ENCODE results near the gene LCN12.

Gene LCN12

DNA sequence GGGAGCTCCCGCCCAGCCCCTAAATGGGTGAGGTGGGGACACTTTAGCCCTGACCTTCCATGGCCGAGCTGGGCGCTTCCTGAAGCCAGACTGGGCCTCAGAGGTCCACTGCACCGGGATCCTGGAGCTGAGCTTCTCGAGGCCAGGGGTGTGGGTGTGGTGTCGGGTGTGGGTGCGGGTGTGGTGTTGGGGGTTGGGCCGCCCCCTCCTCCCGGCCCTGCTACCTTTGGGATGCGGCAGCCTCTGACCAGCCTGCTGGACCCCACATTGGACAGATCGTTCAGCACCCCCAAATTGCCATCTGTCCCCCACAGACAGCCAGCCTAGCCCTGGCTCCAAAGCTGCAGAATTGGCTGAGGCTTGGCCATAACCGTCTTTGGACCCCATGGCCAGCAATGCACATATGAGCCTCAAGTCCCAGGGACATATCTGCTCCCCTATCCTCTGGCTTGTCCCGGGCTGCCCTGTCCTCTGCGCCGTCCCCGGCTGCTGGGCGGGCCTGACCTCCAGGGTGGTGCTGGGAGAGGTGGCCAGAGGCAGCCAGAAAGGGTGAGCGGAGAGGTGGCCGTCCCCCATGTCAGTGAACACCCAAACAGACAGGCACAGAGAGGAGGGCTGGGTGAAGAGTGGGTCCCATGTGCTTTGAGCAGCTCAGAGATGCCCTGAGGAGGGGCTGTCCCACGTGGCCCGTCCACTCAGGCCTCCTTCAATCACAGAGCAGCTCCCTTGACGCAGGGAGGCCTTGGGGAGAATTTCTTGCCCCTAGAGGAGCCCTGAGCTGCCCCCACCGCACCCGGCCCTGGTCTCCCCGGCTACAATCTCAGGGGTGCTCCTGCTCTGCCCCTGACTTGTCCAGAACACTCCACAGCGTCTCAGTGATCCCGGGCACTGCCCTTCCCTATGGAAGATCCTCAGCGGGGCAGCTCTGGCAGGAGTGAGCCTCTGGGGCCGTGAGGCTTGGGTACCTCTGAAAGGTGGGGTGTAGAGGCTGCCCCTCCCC, 21.8 kb downstream of the LCN12 start:
- TF ChIP-seq, protein P1, sequence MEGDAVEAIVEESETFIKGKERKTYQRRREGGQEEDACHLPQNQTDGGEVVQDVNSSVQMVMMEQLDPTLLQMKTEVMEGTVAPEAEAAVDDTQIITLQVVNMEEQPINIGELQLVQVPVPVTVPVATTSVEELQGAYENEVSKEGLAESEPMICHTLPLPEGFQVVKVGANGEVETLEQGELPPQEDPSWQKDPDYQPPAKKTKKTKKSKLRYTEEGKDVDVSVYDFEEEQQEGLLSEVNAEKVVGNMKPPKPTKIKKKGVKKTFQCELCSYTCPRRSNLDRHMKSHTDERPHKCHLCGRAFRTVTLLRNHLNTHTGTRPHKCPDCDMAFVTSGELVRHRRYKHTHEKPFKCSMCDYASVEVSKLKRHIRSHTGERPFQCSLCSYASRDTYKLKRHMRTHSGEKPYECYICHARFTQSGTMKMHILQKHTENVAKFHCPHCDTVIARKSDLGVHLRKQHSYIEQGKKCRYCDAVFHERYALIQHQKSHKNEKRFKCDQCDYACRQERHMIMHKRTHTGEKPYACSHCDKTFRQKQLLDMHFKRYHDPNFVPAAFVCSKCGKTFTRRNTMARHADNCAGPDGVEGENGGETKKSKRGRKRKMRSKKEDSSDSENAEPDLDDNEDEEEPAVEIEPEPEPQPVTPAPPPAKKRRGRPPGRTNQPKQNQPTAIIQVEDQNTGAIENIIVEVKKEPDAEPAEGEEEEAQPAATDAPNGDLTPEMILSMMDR (IDR thresholded peaks at IDR 0.05; ENCODE audit: control insufficient read depth, extremely low read depth, insufficient read depth): no peak
- no peak overlapping the region for H3K4me3 ChIP-seq (ENCODE audit: low read depth, low read length)
- no peak for DNase-seq (ENCODE audit: low read depth)

DNA sequence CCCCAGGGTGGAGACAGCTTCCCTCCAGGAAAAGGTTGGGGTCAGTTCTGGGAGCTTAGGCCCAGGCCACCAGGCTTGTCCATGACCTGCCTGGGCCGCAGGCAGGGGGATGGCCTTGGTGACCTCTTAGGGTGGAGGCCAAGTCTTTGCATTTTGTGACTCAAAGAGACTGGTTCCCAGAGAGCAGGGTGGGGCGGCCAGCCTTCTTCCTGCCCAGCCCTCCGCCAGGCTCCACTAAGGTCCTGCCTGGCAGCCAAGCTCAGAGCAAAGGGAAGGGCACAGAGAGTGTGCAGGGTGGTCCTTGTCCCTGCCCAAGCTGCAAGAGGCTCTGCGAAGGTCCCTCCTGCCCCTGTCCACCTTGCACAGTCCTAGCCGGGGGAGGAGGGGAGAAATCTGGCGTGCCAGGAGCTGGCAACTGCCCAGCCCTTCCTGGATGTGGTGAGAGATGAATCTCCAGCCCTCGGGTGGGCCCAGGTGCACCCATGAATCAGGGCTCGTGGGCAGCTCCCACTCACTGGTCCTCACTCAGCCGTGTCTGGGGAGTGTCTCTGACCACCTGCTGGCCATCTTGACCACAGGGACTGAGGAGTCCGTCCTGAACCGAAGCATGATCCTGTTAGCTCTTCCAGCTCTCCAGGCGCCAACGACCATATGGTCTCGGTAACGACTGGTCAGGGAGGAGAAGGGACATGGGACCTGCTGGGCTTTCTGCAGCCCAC, 22.9 kb downstream of the LCN12 start:
- no peak overlapping the region for H3K4me3 ChIP-seq (ENCODE audit: low read depth, low read length)
- DNase-seq (ENCODE audit: low read depth): no peak
- TF ChIP-seq, protein P1 (IDR thresholded peaks at IDR 0.05; ENCODE audit: control insufficient read depth, extremely low read depth, insufficient read depth): no peak

DNA sequence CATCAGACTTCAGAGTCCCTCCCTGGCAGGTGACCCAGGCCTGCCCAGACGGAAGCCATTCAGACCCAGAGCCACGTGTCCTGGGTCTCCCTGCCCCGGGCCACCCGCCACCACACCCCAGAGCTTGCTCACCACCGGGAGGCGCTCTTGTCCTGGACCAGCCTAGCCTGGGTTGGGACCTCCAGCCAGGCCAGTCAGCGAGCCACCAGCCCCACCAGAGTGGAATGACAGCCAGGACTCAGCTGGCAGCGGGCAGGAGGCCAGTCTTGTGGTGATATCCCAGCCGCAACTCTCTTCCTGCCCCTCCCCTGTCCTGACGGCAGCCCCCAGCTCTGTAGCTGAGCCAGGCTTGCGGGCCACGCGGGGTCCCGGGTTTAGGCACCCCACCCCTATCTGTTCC, 23.6 kb downstream of the LCN12 start:
- TF ChIP-seq, protein P1 (IDR thresholded peaks at IDR 0.05; ENCODE audit: control insufficient read depth, extremely low read depth, insufficient read depth): no peak
- DNase-seq (ENCODE audit: low read depth): no peak

DNA sequence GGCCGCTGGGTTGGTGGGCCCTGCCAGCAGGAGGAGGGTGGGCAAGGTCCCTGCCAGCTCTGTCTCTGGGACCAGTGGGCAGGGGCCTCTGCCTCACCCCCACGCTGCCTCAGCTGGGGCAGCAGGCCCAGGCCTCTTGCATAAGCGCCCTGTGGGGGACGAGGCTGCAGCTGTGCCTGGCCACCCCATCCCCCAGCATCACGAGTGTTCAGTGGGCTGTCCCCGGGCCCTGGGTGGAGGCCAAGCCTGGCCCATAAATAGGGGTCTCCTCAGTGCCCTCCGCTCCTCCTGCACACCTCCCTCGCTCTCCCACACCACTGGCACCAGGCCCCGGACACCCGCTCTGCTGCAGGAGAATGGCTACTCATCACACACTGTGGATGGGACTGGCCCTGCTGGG, 25.1 kb downstream of the LCN12 start, which contains the start of gene PTGDS:
Gene PTGDS (plus strand): TSS at position 282 of the 400 bp plus-strand sequence. CDS start 75 bp downstream, at position 357.
- H3K4me3 ChIP-seq (ENCODE audit: low read depth, low read length): peak within 1 kb of the TSS; percentile 30; the same call in 1 of the 2 replicates
- no peak for DNase-seq (ENCODE audit: low read depth)
- TF ChIP-seq, protein P1 (IDR thresholded peaks at IDR 0.05; ENCODE audit: control insufficient read depth, extremely low read depth, insufficient read depth): no peak

More for the DNA sequence above, 23.6 kb downstream of the LCN12 start:
- no peak overlapping the region for H3K4me3 ChIP-seq (ENCODE audit: low read depth, low read length)

DNA sequence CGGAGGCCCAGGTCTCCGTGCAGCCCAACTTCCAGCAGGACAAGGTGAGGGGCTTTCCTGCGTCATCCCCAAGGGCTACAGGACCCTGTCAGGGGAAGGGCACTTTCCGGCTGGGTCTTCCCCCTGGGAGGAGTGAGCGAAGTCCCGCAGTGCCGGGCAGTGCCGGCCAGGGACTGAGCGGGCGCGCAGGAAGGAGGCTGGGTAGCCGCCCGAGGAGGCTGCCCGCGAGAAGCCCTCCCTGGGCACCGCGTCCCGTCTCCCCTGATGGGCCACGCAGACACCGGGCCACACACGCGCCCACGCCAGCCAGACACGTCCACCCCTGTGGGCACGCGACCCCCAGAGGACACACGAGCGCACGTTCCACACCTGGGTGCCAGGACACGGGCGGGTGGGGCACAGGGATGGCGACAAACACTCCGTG, 25.6 kb downstream of the LCN12 start:
- H3K4me3 ChIP-seq (ENCODE audit: low read depth, low read length): peak overlapping the region; percentile 30; the same call in 1 of the 2 replicates
- DNase-seq (ENCODE audit: low read depth): no peak
- TF ChIP-seq, protein P1 (IDR thresholded peaks at IDR 0.05; ENCODE audit: control insufficient read depth, extremely low read depth, insufficient read depth): no peak

DNA sequence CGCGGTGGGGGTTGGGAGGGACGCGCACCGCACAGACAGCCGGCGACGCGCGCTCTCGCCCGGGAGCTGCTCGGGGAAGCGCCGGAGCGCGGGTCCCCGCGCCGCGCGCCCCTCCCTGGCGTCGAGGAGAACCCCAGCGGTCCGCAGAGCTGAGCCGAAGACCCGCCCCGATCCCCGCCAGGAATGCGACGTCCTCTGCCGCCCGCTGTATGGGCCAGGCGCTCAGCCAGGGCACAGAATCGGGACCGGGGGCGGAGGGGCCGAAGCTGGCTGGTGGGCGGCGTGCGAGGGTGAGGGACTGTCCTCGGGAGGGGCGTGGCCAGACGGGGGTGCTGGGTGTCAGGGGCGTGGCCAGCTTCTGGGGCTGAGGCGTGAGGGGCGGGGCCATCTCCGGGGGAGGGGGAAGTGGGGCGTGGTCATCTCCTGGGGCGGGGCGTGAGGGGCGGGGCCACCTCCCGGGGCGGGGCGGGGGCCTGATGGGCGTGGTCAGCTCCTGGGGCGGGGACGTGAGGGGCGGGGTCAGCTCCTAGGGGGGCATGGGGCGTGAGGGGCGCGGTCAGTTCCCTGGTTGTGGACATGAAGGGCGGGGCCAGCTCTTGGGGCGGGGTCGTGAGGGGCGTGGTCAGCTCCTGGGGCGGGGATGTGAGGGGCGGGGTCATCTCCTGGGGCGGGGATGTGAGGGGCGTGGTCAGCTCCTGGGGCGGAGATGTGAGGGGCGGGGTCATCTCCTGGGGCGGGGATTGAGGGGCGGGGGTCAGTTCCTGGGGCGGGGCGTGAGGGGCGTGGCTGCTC, 26.2 kb downstream of the LCN12 start:
- no peak for DNase-seq (ENCODE audit: low read depth)
- TF ChIP-seq, protein P1 (IDR thresholded peaks at IDR 0.05; ENCODE audit: control insufficient read depth, extremely low read depth, insufficient read depth): no peak
- H3K4me3 ChIP-seq (ENCODE audit: low read depth, low read length): peak overlapping the region; percentile 30; the same call in 1 of the 2 replicates
